KMS-11 (cell line): ENCODE measurements around the gene KCNK1.
"Not testable (repeated sequence)": the region's sequence is repeated elsewhere in the genome, so short reads cannot be mapped to it uniquely, and the experiment has no call there.

Experiments used
- H2AFZ ChIP-seq: fragments of 200-600 bp; sonication (generic); 2 replicates; pipeline ENCODE4 v1.6.1; 2016; ENCODE audit warnings: antibody characterized with exemption, mixed run types, low read depth
- H3K27ac ChIP-seq: fragments of 200-600 bp; sonication (generic); 2 replicates; pipeline ENCODE4 v1.6.1; 2016; ENCODE audit warnings: mild to moderate bottlenecking, mixed run types
- H3K27me3 ChIP-seq: fragments of 200-600 bp; sonication (generic); 2 replicates; pipeline ENCODE4 v1.6.1; 2017; ENCODE audit warnings: mild to moderate bottlenecking, low read depth, mixed run types, moderate library complexity; ENCODE audit not compliant: insufficient read depth
- H3K36me3 ChIP-seq: fragments of 200-600 bp; sonication (generic); 2 replicates; pipeline ENCODE4 v1.6.1; 2017; ENCODE audit warnings: mild to moderate bottlenecking, mixed run types; ENCODE audit not compliant: insufficient read depth
- H3K4me1 ChIP-seq: fragments of 200-600 bp; sonication (generic); 2 replicates; pipeline ENCODE4 v1.6.1; 2016; ENCODE audit warnings: mild to moderate bottlenecking, low read depth, mixed run types; ENCODE audit not compliant: poor library complexity, severe bottlenecking
- H3K4me2 ChIP-seq: fragments of 200-600 bp; sonication (generic); 2 replicates; pipeline ENCODE4 v1.7.0; 2016; ENCODE audit warnings: mild to moderate bottlenecking, mixed run types
- H3K4me3 ChIP-seq: fragments of 200-600 bp; sonication (generic); IDR thresholded peaks from 2 replicates; pipeline ENCODE4 v1.6.1; 2017; ENCODE audit warnings: low read depth, low read length, mixed read lengths; ENCODE audit not compliant: insufficient read depth
- H3K79me2 ChIP-seq: fragments of 200-600 bp; sonication (generic); 2 replicates; pipeline ENCODE4 v1.6.1; 2016; ENCODE audit warnings: low read depth, mixed run types; ENCODE audit not compliant: insufficient read depth
- H3K9ac ChIP-seq: fragments of 200-600 bp; sonication (generic); 2 replicates; pipeline ENCODE4 v1.6.1; 2016; ENCODE audit warnings: mild to moderate bottlenecking, mixed run types
- H4K20me1 ChIP-seq: fragments of 200-600 bp; sonication (generic); 2 replicates; pipeline ENCODE4 v1.6.1; 2016; ENCODE audit warnings: mild to moderate bottlenecking, mixed run types; ENCODE audit not compliant: insufficient read depth
- CTCF ChIP-seq: fragments of 200-600 bp; sonication (generic); conservative IDR thresholded peaks from 2 replicates; pipeline ENCODE4 v1.6.1; 2017; ENCODE audit warnings: low read depth, mild to moderate bottlenecking, antibody characterized with exemption, low read length, moderate library complexity, mixed read lengths

Gene KCNK1

GRCh38 chr1:233681285-233681684, 67.4 kb downstream of the KCNK1 start:
- Histone ChIP-seq H2AFZ (no peak overlapping the region), H4K20me1 (no peaks in the 10 kb centered on the region), H3K79me2 (peaks cover 12% of the 10 kb centered on the region; the same call in 1 of the 2 replicates), H3K27ac (no peak overlapping the region), H3K4me3 (no peak overlapping the region), H3K4me2 (no peak overlapping the region), H3K9ac (no peak overlapping the region), H3K27me3 (no peaks in the 10 kb centered on the region), H3K36me3 (no peaks in the 10 kb centered on the region), H3K4me1 (peaks cover 19% of the 10 kb centered on the region)
- no peak for TF ChIP-seq CTCF

GRCh38 chr1:233686653-233687052, 72.7 kb downstream of the KCNK1 start:
- H3K79me2 ChIP-seq, H3K9ac ChIP-seq, H2AFZ ChIP-seq, H3K27ac ChIP-seq, H3K4me2 ChIP-seq, H3K4me3 ChIP-seq, H3K36me3 ChIP-seq, H3K27me3 ChIP-seq, H4K20me1 ChIP-seq: not testable (repeated sequence)
- peaks cover 21% of the 10 kb centered on the region for H3K4me1 ChIP-seq

GRCh38 chr1:233689017-233689747, 75.3 kb downstream of the KCNK1 start:
- H3K4me1 ChIP-seq = peaks cover 21% of the 10 kb centered on the region
- H4K20me1 ChIP-seq = no peaks in the 10 kb centered on the region
- H2AFZ ChIP-seq = no peak overlapping the region
- H3K4me2 ChIP-seq = peak overlapping the region; percentile 71
- no peak overlapping the region for H3K9ac ChIP-seq
- TF ChIP-seq CTCF = no peak
- H3K4me3 ChIP-seq = no peak overlapping the region
- H3K27me3 ChIP-seq = no peaks in the 10 kb centered on the region
- no peaks in the 10 kb centered on the region for H3K79me2 ChIP-seq
- H3K27ac ChIP-seq = peak overlapping the region; percentile 30; the same call in 1 of the 2 replicates
- H3K36me3 ChIP-seq = no peaks in the 10 kb centered on the region

GRCh38 chr1:233689748-233690254, 75.9 kb downstream of the KCNK1 start:
- Histone ChIP-seq H4K20me1 (no peaks in the 10 kb centered on the region), H3K9ac (no peak overlapping the region), H3K79me2 (no peaks in the 10 kb centered on the region), H3K27ac (peak overlapping the region; percentile 30; the same call in 1 of the 2 replicates), H3K4me2 (peak overlapping the region; percentile 71), H3K4me3 (no peak overlapping the region), H3K4me1 (peaks cover 21% of the 10 kb centered on the region), H3K27me3 (no peaks in the 10 kb centered on the region), H2AFZ (no peak overlapping the region), H3K36me3 (no peaks in the 10 kb centered on the region)
- no peak for TF ChIP-seq CTCF

- no peak for TF ChIP-seq CTCF
- H4K20me1 ChIP-seq = no peaks in the 10 kb centered on the region
- H3K36me3 ChIP-seq = no peaks in the 10 kb centered on the region; the same call in 1 of the 2 replicates
- H3K4me2 ChIP-seq = no peak overlapping the region
- H3K4me3 ChIP-seq = no peak overlapping the region
- no peak overlapping the region for H3K9ac ChIP-seq
- H3K27ac ChIP-seq = no peak overlapping the region
- no peaks in the 10 kb centered on the region for H3K79me2 ChIP-seq
- H3K27me3 ChIP-seq = no peaks in the 10 kb centered on the region
- no peak overlapping the region for H2AFZ ChIP-seq
- no peaks in the 10 kb centered on the region for H3K4me1 ChIP-seq
These were observed 82.0 kb downstream of the KCNK1 start for GRCh38 chr1:233695901-233696300.
